Central memory CD8-positive, alpha-beta T cell (primary cell): ENCODE measurements around the gene DPM1.

Experiments used
- ATAC-seq: fragments of 150-1000 bp; cut with Tn5 transposase; replicated peaks from 2 replicates; pipeline ENCODE4 v1.10.0; 2022; ENCODE audit warnings: mild to moderate bottlenecking, moderate FRiP score, moderate number of reproducible peaks; ENCODE audit not compliant: poor library complexity, severe bottlenecking; ENCODE audit errors: extremely low read depth
- DNase-seq, 2 donors: peaks; one replicate each; pipeline ENCODE4 v3.0.0; 2021; ENCODE audit warnings: low spot score in 2 of 2
- H3K27ac Mint-ChIP-seq: one replicate; pipeline ENCODE4 v1.8.0; 2022; ENCODE audit warnings: low read depth, mild to moderate bottlenecking, moderate library complexity, mixed read lengths
- H3K27me3 Mint-ChIP-seq: one replicate; pipeline ENCODE4 v1.8.0; 2022; ENCODE audit warnings: mixed read lengths
- H3K36me3 Mint-ChIP-seq: one replicate; pipeline ENCODE4 v1.8.0; 2022; ENCODE audit warnings: mild to moderate bottlenecking, moderate library complexity, mixed read lengths; ENCODE audit not compliant: insufficient read depth
- H3K4me1 Mint-ChIP-seq: one replicate; pipeline ENCODE4 v1.8.0; 2022; ENCODE audit warnings: mixed read lengths
- H3K4me3 Mint-ChIP-seq: one replicate; pipeline ENCODE4 v1.8.0; 2022; ENCODE audit warnings: mild to moderate bottlenecking, moderate library complexity, mixed read lengths
- H3K9me3 Mint-ChIP-seq: one replicate; pipeline ENCODE4 v1.8.0; 2022; ENCODE audit warnings: mixed read lengths

Gene DPM1

GRCh38 chr20:50900261-50900660 is 58.1 kb downstream of the DPM1 start:
- no peaks in the 10 kb centered on the region for H3K9me3 Mint-ChIP-seq
- no peaks in the 10 kb centered on the region for H3K27me3 Mint-ChIP-seq
- no peak overlapping the region for H3K4me3 Mint-ChIP-seq
- no peak for DNase-seq
- ATAC-seq, result no peak
- H3K36me3 Mint-ChIP-seq, result peaks cover 49% of the 10 kb centered on the region
- H3K4me1 Mint-ChIP-seq, result peaks cover 44% of the 10 kb centered on the region
- no peak overlapping the region for H3K27ac Mint-ChIP-seq

- Mint-ChIP-seq H3K9me3 (no peaks in the 10 kb centered on the region), H3K27ac (no peak overlapping the region), H3K36me3 (peaks cover 59% of the 10 kb centered on the region), H3K4me1 (peaks cover 27% of the 10 kb centered on the region), H3K27me3 (no peaks in the 10 kb centered on the region), H3K4me3 (no peak overlapping the region)
- no peak for DNase-seq
- ATAC-seq, result no peak
Measured at GRCh38 chr20:50898475-50898874, 59.9 kb downstream of the DPM1 start.

- Mint-ChIP-seq H3K36me3 (peaks cover 59% of the 10 kb centered on the region), H3K9me3 (no peaks in the 10 kb centered on the region), H3K4me3 (no peak overlapping the region), H3K27ac (peak overlapping the region; percentile 73), H3K27me3 (no peaks in the 10 kb centered on the region), H3K4me1 (peaks cover 22% of the 10 kb centered on the region)
- no peak for DNase-seq
- no peak for ATAC-seq
Measured at GRCh38 chr20:50895111-50895830, 63.1 kb downstream of the DPM1 start.

GRCh38 chr20:50893620-50894019 is 64.7 kb downstream of the DPM1 start:
- Mint-ChIP-seq H3K36me3 (peaks cover 59% of the 10 kb centered on the region), H3K27me3 (no peaks in the 10 kb centered on the region), H3K9me3 (no peaks in the 10 kb centered on the region), H3K4me1 (peaks cover 22% of the 10 kb centered on the region), H3K27ac (no peak overlapping the region), H3K4me3 (no peak overlapping the region)
- no peak for DNase-seq
- ATAC-seq, result no peak

- H3K4me3 Mint-ChIP-seq, result no peak overlapping the region
- H3K27ac Mint-ChIP-seq, result peak overlapping the region; percentile 78
- no peaks in the 10 kb centered on the region for H3K9me3 Mint-ChIP-seq
- DNase-seq, result no peak
- peaks cover 52% of the 10 kb centered on the region for H3K36me3 Mint-ChIP-seq
- H3K27me3 Mint-ChIP-seq, result no peaks in the 10 kb centered on the region
- no peak for ATAC-seq
- H3K4me1 Mint-ChIP-seq, result peaks cover 20% of the 10 kb centered on the region
Measured at GRCh38 chr20:50892394-50892793, 65.9 kb downstream of the DPM1 start.

- H3K27ac Mint-ChIP-seq, result no peak overlapping the region
- no peaks in the 10 kb centered on the region for H3K27me3 Mint-ChIP-seq
- peaks cover 51% of the 10 kb centered on the region for H3K36me3 Mint-ChIP-seq
- DNase-seq (no peak), ATAC-seq (no peak)
- no peaks in the 10 kb centered on the region for H3K9me3 Mint-ChIP-seq
- H3K4me3 Mint-ChIP-seq, result no peak overlapping the region
- peaks cover 16% of the 10 kb centered on the region for H3K4me1 Mint-ChIP-seq
Measured at GRCh38 chr20:50891138-50891537, 67.2 kb downstream of the DPM1 start.

- no peak for ATAC-seq
- Mint-ChIP-seq H3K9me3 (no peaks in the 10 kb centered on the region), H3K27me3 (no peaks in the 10 kb centered on the region), H3K36me3 (peaks cover 32% of the 10 kb centered on the region), H3K4me1 (peaks cover 7% of the 10 kb centered on the region), H3K27ac (no peak overlapping the region), H3K4me3 (no peak overlapping the region)
- no peak for DNase-seq
Measured at GRCh38 chr20:50887576-50887975, 70.8 kb downstream of the DPM1 start.

GRCh38 chr20:50886184-50886790 is 72.0 kb downstream of the DPM1 start:
- no peaks in the 10 kb centered on the region for H3K27me3 Mint-ChIP-seq
- peaks cover 22% of the 10 kb centered on the region for H3K36me3 Mint-ChIP-seq
- no peak overlapping the region for H3K27ac Mint-ChIP-seq
- ATAC-seq, result no peak
- no peak overlapping the region for H3K4me3 Mint-ChIP-seq
- no peaks in the 10 kb centered on the region for H3K4me1 Mint-ChIP-seq
- no peak for DNase-seq
- no peaks in the 10 kb centered on the region for H3K9me3 Mint-ChIP-seq

- Mint-ChIP-seq H3K27ac (no peak overlapping the region), H3K9me3 (no peaks in the 10 kb centered on the region), H3K4me3 (no peak overlapping the region), H3K27me3 (no peaks in the 10 kb centered on the region), H3K4me1 (no peaks in the 10 kb centered on the region), H3K36me3 (peaks cover 20% of the 10 kb centered on the region)
- ATAC-seq, result no peak
- DNase-seq, result no peak
Measured at GRCh38 chr20:50885781-50886180, 72.6 kb downstream of the DPM1 start.

- Mint-ChIP-seq H3K4me1 (no peaks in the 10 kb centered on the region), H3K4me3 (no peak overlapping the region), H3K9me3 (no peaks in the 10 kb centered on the region), H3K27ac (no peak overlapping the region), H3K36me3 (peaks cover 17% of the 10 kb centered on the region), H3K27me3 (no peaks in the 10 kb centered on the region)
- no peak for ATAC-seq
- DNase-seq, result no peak
Measured at GRCh38 chr20:50885068-50885467, 73.3 kb downstream of the DPM1 start.
